Suprapubic skin (tissue), 4 donors: ENCODE results near the gene TLR4. TPM values are rescaled to one million over a fixed set of nuclear protein-coding genes. Genes with fewer than 3 reads are reported as not detected.

Experiments used
- DNase-seq, 2 donors: peaks; one replicate each; pipeline ENCODE4 v3.0.0-alpha.2; 2019; ENCODE audit warnings: low spot score in 2 of 2
- H3K27ac ChIP-seq: fragments of 200-600 bp; sonication (generic); one replicate; pipeline ENCODE4 v1.5.1; 2019
- H3K27me3 ChIP-seq: fragments of 200-600 bp; sonication (generic); one replicate; pipeline ENCODE4 v1.5.1; 2019
- H3K36me3 ChIP-seq: fragments of 200-600 bp; sonication (generic); one replicate; pipeline ENCODE4 v1.5.1; 2019
- H3K4me1 ChIP-seq: fragments of 200-600 bp; sonication (generic); one replicate; pipeline ENCODE4 v1.5.1; 2019
- H3K4me3 ChIP-seq: fragments of 200-600 bp; sonication (generic); one replicate; pipeline ENCODE4 v1.5.1; 2019; ENCODE audit warnings: mild to moderate bottlenecking
- H3K9me3 ChIP-seq: fragments of 200-600 bp; sonication (generic); one replicate; pipeline ENCODE4 v1.5.1; 2019
- CTCF ChIP-seq, 2 donors: fragments of 200-600 bp in 1 of 2; fragments of 450-650 bp in 1 of 2; sonication (generic) in 1 of 2; IDR thresholded peaks; one replicate each; pipeline ENCODE4 v1.5.1; 2016 to 2019; ENCODE audit warnings: antibody characterized with exemption in 2 of 2, mild to moderate bottlenecking in 1 of 2, moderate library complexity in 1 of 2
- EP300 ChIP-seq: sonication (generic); formaldehyde crosslinking; IDR thresholded peaks from one replicate; pipeline ENCODE4 v1.6.1; 2017; ENCODE audit warnings: antibody characterized with exemption
- POLR2A ChIP-seq, 2 donors: fragments of 450-650 bp; IDR thresholded peaks; one replicate each; pipeline ENCODE4 v1.6.1; 2017; ENCODE audit warnings: antibody characterized with exemption in 2 of 2, mild to moderate bottlenecking in 2 of 2, moderate library complexity in 2 of 2
- POLR2AphosphoS5 ChIP-seq, 3 donors: sonication (generic); formaldehyde crosslinking; IDR thresholded peaks; one replicate each; pipeline ENCODE4 v1.6.1; 2017; ENCODE audit warnings: antibody characterized with exemption in 3 of 3
- WGBS: methylation state at CpG from one replicate; pipeline ENCODE4 v1.1.5; 2018; 5-methylcytosine and 5-hydroxymethylcytosine counted together
- total RNA-seq, 4 donors: library from RNA; depleted of rRNA; stranded (reverse); fragments of >200 nt; gene quantifications; one replicate each; pipeline ENCODE4 v1.1.0, GENCODE V29; 2016

The TLR4 gene
- total RNA-seq, 4 donors from 2014 or later, result 3.4 to 10.5 (median 6.5) TPM

GRCh38 chr9:117772960-117773359, 68.8 kb downstream of the TLR4 start:
- Histone ChIP-seq H3K36me3 (no peaks in the 10 kb centered on the region), H3K4me3 (no peak overlapping the region), H3K4me1 (no peaks in the 10 kb centered on the region), H3K27ac (no peak overlapping the region), H3K9me3 (no peaks in the 10 kb centered on the region), H3K27me3 (no peaks in the 10 kb centered on the region)
- no peak for DNase-seq
- WGBS, result 59% methylated on average over 3 of the region's 3 CpGs
- no peak for TF ChIP-seq POLR2AphosphoS5 (IDR thresholded peaks at IDR 0.05)
- no peak for TF ChIP-seq CTCF (IDR thresholded peaks at IDR 0.05)
- TF ChIP-seq EP300, result no peak
- TF ChIP-seq POLR2A (IDR thresholded peaks at IDR 0.05), result no peak
